HepG2 (cell line): Measurements from ENCODE around the gene BRCA1. TPM values are rescaled to one million over a fixed set of nuclear protein-coding genes. Genes with fewer than 3 reads are reported as not detected.

ENCODE experiments used
- ARNT2 ChIP-seq: sonication (generic); formaldehyde crosslinking; IDR thresholded peaks from 2 replicates; pipeline ENCODE4 v1.8.0; 2022; ENCODE audit warnings: mild to moderate bottlenecking, low read depth, missing genetic modification reagents, moderate library complexity
- BCLAF1 ChIP-seq: fragments of 450-650 bp; IDR thresholded peaks from 2 replicates; pipeline ENCODE4 v1.6.1; 2017; ENCODE audit warnings: mild to moderate bottlenecking
- FOSL1 ChIP-seq: sonication (generic); formaldehyde crosslinking; IDR thresholded peaks from 2 replicates; pipeline ENCODE4 v1.9.0; 2021; ENCODE audit warnings: missing genetic modification reagents, borderline replicate concordance
- FOXO4 ChIP-seq: sonication (generic); formaldehyde crosslinking; conservative IDR thresholded peaks from 2 replicates; pipeline ENCODE4 v1.8.1; 2023; ENCODE audit warnings: missing genetic modification reagents
- HDAC2 ChIP-seq: sonication (generic); formaldehyde crosslinking; IDR thresholded peaks from 2 replicates; pipeline ENCODE4 v1.4.0; 2020; ENCODE audit warnings: missing genetic modification reagents
- KDM5B ChIP-seq: sonication (generic); formaldehyde crosslinking; IDR thresholded peaks from 2 replicates; pipeline ENCODE4 v1.4.0; 2020; ENCODE audit warnings: missing genetic modification reagents, mild to moderate bottlenecking, borderline replicate concordance
- MIER3 ChIP-seq: IDR thresholded peaks from 2 replicates; pipeline ENCODE4 v1.6.1; 2016; ENCODE audit warnings: missing compliant biosample characterization, borderline replicate concordance
- MLLT10 ChIP-seq: sonication (generic); formaldehyde crosslinking; IDR thresholded peaks from 2 replicates; pipeline ENCODE4 v1.4.0; 2020; ENCODE audit warnings: missing genetic modification reagents
- PHB2 ChIP-seq: fragments of 450-650 bp; IDR thresholded peaks from 2 replicates; pipeline ENCODE4 v1.6.1; 2018; ENCODE audit not compliant: partially characterized antibody
- ZBTB10 ChIP-seq: sonication (generic); formaldehyde crosslinking; IDR thresholded peaks from 2 replicates; pipeline ENCODE4 v1.4.0; 2020; ENCODE audit warnings: missing genetic modification reagents, borderline replicate concordance
- ZFP37 ChIP-seq: sonication (generic); formaldehyde crosslinking; IDR thresholded peaks from 2 replicates; pipeline ENCODE4 v1.4.0; 2020; ENCODE audit warnings: missing genetic modification reagents, borderline replicate concordance
- ZIK1 ChIP-seq: sonication (generic); formaldehyde crosslinking; IDR thresholded peaks from 2 replicates; pipeline ENCODE4 v1.5.0; 2020; ENCODE audit warnings: mild to moderate bottlenecking, low read depth, missing genetic modification reagents, borderline replicate concordance
- ZMAT5 ChIP-seq: sonication (generic); formaldehyde crosslinking; IDR thresholded peaks from 2 replicates; pipeline ENCODE4 v1.5.0; 2020; ENCODE audit warnings: mild to moderate bottlenecking, low read depth, missing genetic modification reagents, borderline replicate concordance
- ZNF530 ChIP-seq: sonication (generic); formaldehyde crosslinking; IDR thresholded peaks from 2 replicates; pipeline ENCODE4 v1.5.0; 2020; ENCODE audit warnings: low read depth, mild to moderate bottlenecking, missing genetic modification reagents
- ZNF564 ChIP-seq: sonication (generic); formaldehyde crosslinking; IDR thresholded peaks from 2 replicates; pipeline ENCODE4 v1.8.1; 2023; ENCODE audit warnings: mild to moderate bottlenecking, missing genetic modification reagents
- ZNF597 ChIP-seq: sonication (generic); formaldehyde crosslinking; IDR thresholded peaks from 2 replicates; pipeline ENCODE4 v1.5.0; 2020; ENCODE audit warnings: missing genetic modification reagents
- ZNF7 ChIP-seq: IDR thresholded peaks from 2 replicates; pipeline ENCODE4 v1.6.1; 2016; ENCODE audit warnings: missing biosample characterization, missing genetic modification reagents
- ZNF709 ChIP-seq: sonication (generic); formaldehyde crosslinking; IDR thresholded peaks from 2 replicates; pipeline ENCODE4 v1.5.0; 2020; ENCODE audit warnings: mild to moderate bottlenecking, missing genetic modification reagents
- ZNF746 ChIP-seq: sonication (generic); formaldehyde crosslinking; IDR thresholded peaks from 2 replicates; pipeline ENCODE4 v1.8.0; 2022; ENCODE audit warnings: mild to moderate bottlenecking, missing genetic modification reagents
- polyA plus RNA-seq, 8 experiments: library from polyadenylated mRNA; depleted of rRNA in 3 of 8; stranded (reverse) in 7 of 8; unstranded in 1 of 8; fragments of >200 nt; fragmentation: Illumina TruSeq in 4 of 8; extraction: Trizol in 4 of 8; gene quantifications; 2 replicates each; pipeline versions ENCODE4 v1.2.1 to v1.2.3, GENCODE V29; 2011 to 2016; ENCODE audit warnings: low read depth in 4 of 8, missing spikeins in 1 of 8, mixed read lengths in 1 of 8; ENCODE audit not compliant: insufficient read depth in 1 of 8
- total RNA-seq, 5 experiments: library from RNA; depleted of rRNA; stranded (reverse); fragments of >200 nt; fragmentation: Illumina TruSeq; extraction: Trizol; gene quantifications; 2 replicates each; pipeline ENCODE4 v1.2.3, GENCODE V29; 2016; ENCODE audit warnings: low read depth in 1 of 5

BRCA1 gene
- total and polyA plus RNA-seq, 2 of the 13 experiments (the other 11 are each of a cell fraction or from before 2014, with no cell fraction given): 13.3 to 37.5 TPM

GRCh38 chr17:43134774-43135453 is 9.8 kb upstream of the BRCA1 start (continued):
- TF ChIP-seq FOXO4 (CRISPR knock-in tag) (no peak), HDAC2 (CRISPR knock-in tag) (peak; percentile 76), ZMAT5 (CRISPR knock-in tag) (no peak), FOSL1 (CRISPR knock-in tag) (no peak), MLLT10 (CRISPR knock-in tag) (no peak), ZNF746 (CRISPR knock-in tag) (no peak), ZIK1 (CRISPR knock-in tag) (0 out of 2 replicates have a peak, but pooled peaks have one; percentile 19), ZNF597 (CRISPR knock-in tag) (no peak), ZNF564 (CRISPR knock-in tag) (peak; percentile 40; the same call in 1 of the 2 replicates), ZFP37 (no peak), ARNT2 (no peak), MIER3 (no peak), ZNF7 (CRISPR knock-in tag) (no peak), PHB2 (no peak), ZBTB10 (CRISPR knock-in tag) (no peak), ZNF709 (CRISPR knock-in tag) (no peak), ZNF530 (no peak), KDM5B (CRISPR knock-in tag) (no peak; the same call in 1 of the 2 replicates), BCLAF1 (no peak)
